BJ (cell line): ENCODE results near the gene NFE2L3. TPM values are rescaled to one million over a fixed set of nuclear protein-coding genes. Genes with fewer than 3 reads are reported as not detected.
A peak's percentile ranks its signal among the peaks of the same experiment; 100 is the strongest.

ENCODE experiments used
- CTCF ChIA-PET: fragments of 350-600 bp; formaldehyde crosslinking; extraction: SDS; loops from one replicate; lab custom pipeline; 2021; ENCODE audit warnings: antibody characterized with exemption, inconsistent platforms; lab: Yijun Ruan, JAX
- POLR2A ChIA-PET: fragments of 300-600 bp; sonication (Branson Sonifier 250); formaldehyde crosslinking; extraction: SDS; loops from one replicate; lab custom pipeline; 2021; ENCODE audit warnings: antibody characterized with exemption; lab: Charles Lee
- DNase-seq: peaks from one replicate; pipeline ENCODE4 v3.0.0-alpha.2; 2011; ENCODE audit warnings: low read depth
- H3K27me3 ChIP-seq: 2 replicates; pipeline ENCODE4 v1.6.0; 2011; ENCODE audit warnings: low read length; ENCODE audit not compliant: control insufficient read depth, insufficient read depth
- H3K36me3 ChIP-seq: 2 replicates; pipeline ENCODE4 v1.5.1; 2011; ENCODE audit warnings: low read length; ENCODE audit not compliant: control insufficient read depth, insufficient read depth
- H3K4me3 ChIP-seq: 2 replicates; pipeline ENCODE4 v1.5.1; 2011; ENCODE audit warnings: low read depth, mild to moderate bottlenecking, control low read depth, low read length
- polyA minus RNA-seq: library from RNA; depleted of rRNA, polyadenylated mRNA; stranded (reverse); fragments of >200 nt; gene quantifications from 2 replicates; pipeline ENCODE4 v1.2.3, GENCODE V29; 2011; rRNA and poly(A)+ RNA removed
- polyA plus RNA-seq: library from polyadenylated mRNA; depleted of rRNA; stranded (reverse); fragments of >200 nt; gene quantifications from 2 replicates; pipeline ENCODE4 v1.2.3, GENCODE V29; 2011; rRNA removed
- TF ChIP-seq, protein P1 (sequence below): IDR thresholded peaks from 2 replicates; pipeline ENCODE4 v1.5.1; 2011; ENCODE audit warnings: low read depth, mild to moderate bottlenecking, control low read depth, inconsistent platforms, low read length, moderate library complexity; ENCODE audit not compliant: insufficient read depth

NFE2L3 gene, protein sequence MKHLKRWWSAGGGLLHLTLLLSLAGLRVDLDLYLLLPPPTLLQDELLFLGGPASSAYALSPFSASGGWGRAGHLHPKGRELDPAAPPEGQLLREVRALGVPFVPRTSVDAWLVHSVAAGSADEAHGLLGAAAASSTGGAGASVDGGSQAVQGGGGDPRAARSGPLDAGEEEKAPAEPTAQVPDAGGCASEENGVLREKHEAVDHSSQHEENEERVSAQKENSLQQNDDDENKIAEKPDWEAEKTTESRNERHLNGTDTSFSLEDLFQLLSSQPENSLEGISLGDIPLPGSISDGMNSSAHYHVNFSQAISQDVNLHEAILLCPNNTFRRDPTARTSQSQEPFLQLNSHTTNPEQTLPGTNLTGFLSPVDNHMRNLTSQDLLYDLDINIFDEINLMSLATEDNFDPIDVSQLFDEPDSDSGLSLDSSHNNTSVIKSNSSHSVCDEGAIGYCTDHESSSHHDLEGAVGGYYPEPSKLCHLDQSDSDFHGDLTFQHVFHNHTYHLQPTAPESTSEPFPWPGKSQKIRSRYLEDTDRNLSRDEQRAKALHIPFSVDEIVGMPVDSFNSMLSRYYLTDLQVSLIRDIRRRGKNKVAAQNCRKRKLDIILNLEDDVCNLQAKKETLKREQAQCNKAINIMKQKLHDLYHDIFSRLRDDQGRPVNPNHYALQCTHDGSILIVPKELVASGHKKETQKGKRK
- polyA plus RNA-seq (2.6 and 6.5 TPM in 2 replicates), polyA minus RNA-seq (0.98 and 1.8 TPM in 2 replicates)

DNA sequence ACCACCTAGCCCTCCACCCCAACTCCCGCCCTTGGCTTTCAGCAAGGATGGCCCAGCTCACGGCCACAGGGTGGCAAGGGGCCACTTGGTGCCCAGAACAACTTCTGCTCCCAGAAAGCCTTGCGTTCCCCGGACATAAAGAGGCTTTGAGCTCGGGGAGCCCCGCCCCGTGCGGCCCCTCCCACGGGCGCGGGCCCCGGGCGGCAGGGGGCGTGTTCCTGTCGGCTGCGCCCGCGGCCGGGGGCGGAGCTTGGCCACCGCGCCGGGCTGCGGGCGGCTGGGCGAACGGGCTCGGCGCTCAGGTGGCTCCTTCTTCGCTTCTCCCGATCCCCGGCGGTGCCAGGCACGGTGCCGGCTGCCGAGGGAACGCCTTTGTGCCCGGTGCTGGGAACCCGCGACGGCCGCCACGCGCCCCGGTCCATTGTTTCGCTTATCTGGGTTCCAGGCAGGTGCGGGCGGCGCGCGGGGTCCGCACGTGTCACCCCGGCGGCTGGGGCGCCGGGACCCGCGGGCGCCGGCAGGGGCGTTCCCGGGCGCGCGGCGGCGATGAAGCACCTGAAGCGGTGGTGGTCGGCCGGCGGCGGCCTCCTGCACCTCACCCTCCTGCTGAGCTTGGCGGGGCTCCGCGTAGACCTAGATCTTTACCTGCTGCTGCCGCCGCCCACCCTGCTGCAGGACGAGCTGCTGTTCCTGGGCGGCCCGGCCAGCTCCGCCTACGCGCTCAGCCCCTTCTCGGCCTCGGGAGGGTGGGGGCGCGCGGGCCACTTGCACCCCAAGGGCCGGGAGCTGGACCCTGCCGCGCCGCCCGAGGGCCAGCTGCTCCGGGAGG, at the start of gene NFE2L3:
NFE2L3 (plus strand) TSS at position 246 of the 829 bp plus-strand sequence; CDS start at position 547, 301 bp downstream.
- Histone ChIP-seq H3K27me3 (no peaks in the 10 kb centered on the region), H3K4me3 (peak within 1 kb of the TSS; percentile 56), H3K36me3 (no peaks in the 10 kb centered on the region)
- ChIA-PET CTCF (interaction anchor here (1.0 to 1.6 kb wide), 4 partner anchors 47 to 62 kb away, joined by 3 to 6 read pairs (median 4); no protein-coding TSS in a partner anchor), POLR2A (interaction anchor here (1.0 kb wide), 1 partner anchor 46 kb away, joined by 4 read pairs; no protein-coding TSS in a partner anchor)
- TF ChIP-seq, protein P1, sequence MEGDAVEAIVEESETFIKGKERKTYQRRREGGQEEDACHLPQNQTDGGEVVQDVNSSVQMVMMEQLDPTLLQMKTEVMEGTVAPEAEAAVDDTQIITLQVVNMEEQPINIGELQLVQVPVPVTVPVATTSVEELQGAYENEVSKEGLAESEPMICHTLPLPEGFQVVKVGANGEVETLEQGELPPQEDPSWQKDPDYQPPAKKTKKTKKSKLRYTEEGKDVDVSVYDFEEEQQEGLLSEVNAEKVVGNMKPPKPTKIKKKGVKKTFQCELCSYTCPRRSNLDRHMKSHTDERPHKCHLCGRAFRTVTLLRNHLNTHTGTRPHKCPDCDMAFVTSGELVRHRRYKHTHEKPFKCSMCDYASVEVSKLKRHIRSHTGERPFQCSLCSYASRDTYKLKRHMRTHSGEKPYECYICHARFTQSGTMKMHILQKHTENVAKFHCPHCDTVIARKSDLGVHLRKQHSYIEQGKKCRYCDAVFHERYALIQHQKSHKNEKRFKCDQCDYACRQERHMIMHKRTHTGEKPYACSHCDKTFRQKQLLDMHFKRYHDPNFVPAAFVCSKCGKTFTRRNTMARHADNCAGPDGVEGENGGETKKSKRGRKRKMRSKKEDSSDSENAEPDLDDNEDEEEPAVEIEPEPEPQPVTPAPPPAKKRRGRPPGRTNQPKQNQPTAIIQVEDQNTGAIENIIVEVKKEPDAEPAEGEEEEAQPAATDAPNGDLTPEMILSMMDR = no peak
- DNase-seq = no peak

DNA sequence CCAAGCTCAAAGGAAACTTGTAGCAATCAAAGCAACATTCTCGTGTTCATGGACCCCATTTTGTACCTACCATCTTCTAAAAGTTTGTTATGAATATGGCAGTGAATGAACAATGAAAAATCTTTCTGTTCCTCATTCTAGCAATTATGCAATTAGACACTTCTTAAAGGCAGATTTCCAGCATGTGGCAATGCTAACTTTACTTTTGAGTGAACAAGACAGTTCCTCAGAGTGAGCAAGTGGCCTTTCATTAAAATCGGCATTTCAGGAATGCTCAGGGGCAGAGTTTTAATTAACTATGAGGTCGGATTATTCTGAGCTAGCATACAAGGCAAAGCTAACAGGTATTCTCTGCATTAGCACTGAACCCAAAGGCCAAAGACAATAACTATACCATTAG, 48.4 kb upstream of the NFE2L3 start:
- CTCF ChIA-PET = no interaction called here
- Histone ChIP-seq H3K36me3 (no peaks in the 10 kb centered on the region), H3K4me3 (no peak overlapping the region), H3K27me3 (no peaks in the 10 kb centered on the region)
- TF ChIP-seq, protein P1 = no peak
- POLR2A ChIA-PET = interaction anchor here (0.5 kb wide), 1 partner anchor 1941 kb away, joined by 4 read pairs; no protein-coding TSS in a partner anchor
- no peak for DNase-seq

DNA sequence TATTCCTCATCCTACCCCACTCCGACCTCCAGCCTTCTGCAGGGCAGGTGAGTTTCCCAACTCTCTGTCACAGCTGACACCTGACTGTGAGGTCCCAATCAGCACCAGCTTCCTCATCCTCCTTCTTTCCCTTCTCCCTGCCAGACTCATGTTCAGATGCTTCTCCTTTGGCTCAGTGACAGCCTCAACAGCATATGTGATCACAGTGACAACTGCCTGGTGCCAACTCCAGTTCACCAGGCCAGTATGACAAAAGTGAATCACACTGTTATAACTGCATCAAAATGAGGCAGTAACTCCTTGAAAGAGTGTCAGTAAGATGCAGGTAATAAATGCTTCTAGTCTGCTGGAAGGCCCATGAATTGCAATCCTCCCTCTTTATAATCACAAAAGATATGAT, 46.8 kb upstream of the NFE2L3 start:
- H3K27me3 ChIP-seq = no peaks in the 10 kb centered on the region; the same call in 1 of the 2 replicates
- no peak overlapping the region for H3K4me3 ChIP-seq
- H3K36me3 ChIP-seq = no peaks in the 10 kb centered on the region
- ChIA-PET POLR2A (no interaction called here), CTCF (interaction anchor here (1.7 kb wide), 1 partner anchor 14 kb away, joined by 7 read pairs; no protein-coding TSS in a partner anchor)
- no peak for DNase-seq
- TF ChIP-seq, protein P1 = no peak

DNA sequence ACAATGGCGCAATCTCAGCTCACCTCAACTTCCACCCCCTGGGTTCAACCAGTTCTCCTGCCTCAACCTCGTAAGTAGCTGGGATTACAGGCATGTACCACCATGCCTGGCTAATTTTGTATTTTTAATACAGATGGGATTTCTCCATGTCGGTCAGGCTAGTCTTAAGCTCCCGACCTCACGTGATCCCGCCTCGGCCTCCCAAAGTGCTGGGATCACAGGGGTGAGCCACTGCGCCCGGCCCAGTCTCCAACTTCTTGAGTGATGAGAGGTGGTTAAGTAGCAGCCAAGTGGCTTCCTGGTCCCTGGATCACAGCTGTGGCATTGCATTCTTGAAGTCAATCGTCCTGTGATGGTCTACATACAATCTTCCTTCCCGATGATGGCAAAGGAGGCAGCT, 46.1 kb upstream of the NFE2L3 start:
- TF ChIP-seq, protein P1 = no peak
- no peaks in the 10 kb centered on the region for H3K36me3 ChIP-seq
- no peak for DNase-seq
- CTCF ChIA-PET = interaction anchor here (1.7 kb wide), 1 partner anchor 15 kb away, joined by 7 read pairs; no protein-coding TSS in a partner anchor
- no peak overlapping the region for H3K4me3 ChIP-seq
- H3K27me3 ChIP-seq = no peaks in the 10 kb centered on the region; the same call in 1 of the 2 replicates
- POLR2A ChIA-PET = no interaction called here
